ENCODE results near the gene DDX41. TPM values are rescaled to one million over a fixed set of nuclear protein-coding genes. Genes with fewer than 3 reads are reported as not detected.

DDX41 gene
- total RNA-seq, 1 experiment from 2014 or later, result 133 TPM

- Histone ChIP-seq H3K79me2 (ENCODE audit: insufficient read depth, low read length) (peaks cover 26% of the 10 kb centered on the region; the same call in 1 of the 2 replicates), H3K23me2 (ENCODE audit: insufficient read length, low read depth, low read length, poor library complexity, severe bottlenecking) (peaks cover 4% of the 10 kb centered on the region), H3K27ac (ENCODE audit: insufficient read length, low read depth, low read length) (no peak overlapping the region), H3K9ac (ENCODE audit: extremely low read depth, insufficient read length, low read length) (peak overlapping the region; percentile 85), H3K27me3 (ENCODE audit: insufficient read depth, low read length) (no peaks in the 10 kb centered on the region), H3K4ac (ENCODE audit: low read depth, low read length) (peak overlapping the region; percentile 8; the same call in 1 of the 2 replicates), H2AFZ (ENCODE audit: low read length) (no peak overlapping the region), H3K23ac (ENCODE audit: insufficient read length, low read depth, low read length) (no peak overlapping the region), H2BK12ac (ENCODE audit: insufficient read length, low read depth, low read length) (no peak overlapping the region), H3K79me1 (ENCODE audit: insufficient read depth, low read depth, low read length, poor library complexity, severe bottlenecking) (peaks cover 10% of the 10 kb centered on the region), H4K20me1 (ENCODE audit: control insufficient read depth, insufficient read depth, insufficient read length) (no peaks in the 10 kb centered on the region), H4K91ac (ENCODE audit: insufficient read length, low read depth, low read length) (peak overlapping the region; percentile 18), H3K14ac (ENCODE audit: insufficient read depth, low read length) (peak overlapping the region; percentile 97), H3K18ac (ENCODE audit: insufficient read length, low read depth, low read length) (peak overlapping the region; percentile 95), H4K8ac (replicated peaks; ENCODE audit: insufficient read length, low read depth, low read length) (no peak overlapping the region), H2AK5ac (ENCODE audit: insufficient read length, low read length) (no peak overlapping the region), H2BK120ac (ENCODE audit: low read depth, low read length, poor library complexity, severe bottlenecking) (no peak overlapping the region), H3K4me2 (ENCODE audit: insufficient read depth, insufficient read length, low read length) (peak overlapping the region; percentile 55), H3K56ac (ENCODE audit: insufficient read length, low read depth, low read length) (no peak overlapping the region), H2BK20ac (ENCODE audit: low read depth, low read length, poor library complexity, severe bottlenecking) (no peak overlapping the region), H3T11ph (ENCODE audit: low read length) (no peak overlapping the region), H4K5ac (ENCODE audit: insufficient read length, low read depth, low read length) (no peak overlapping the region), H2BK15ac (ENCODE audit: low read depth, low read length) (no peak overlapping the region), H3K9me3 (ENCODE audit: control insufficient read depth, low read depth, low read length) (no peaks in the 10 kb centered on the region), H3K4me1 (ENCODE audit: insufficient read depth, low read length) (peaks cover 24% of the 10 kb centered on the region; the same call in 1 of the 2 replicates), H2BK5ac (ENCODE audit: insufficient read length, low read length) (no peak overlapping the region)
- Mint-ChIP-seq H3K9me3 (no peaks in the 10 kb centered on the region), H3K27me3 (ENCODE audit: low read depth) (no peaks in the 10 kb centered on the region; the same call in 1 of the 2 replicates), H3K4me1 (peaks cover 44 to 67% of the 10 kb centered on the region in 2 experiments), H3K4me3 (peak overlapping the region; percentile 83 to 89), H3K36me3 (ENCODE audit: insufficient read depth in 1 of 3, low read depth in 3 of 3) (peaks cover 26 to 43% (median 41%) of the 10 kb centered on the region in 3 experiments), H3K27ac (peak overlapping the region in 2 of 3 experiments; percentile 89 to 92; a peak in 3 of 7 replicates)
- DNase-seq, result no peak
- whole genome bisulfite sequencing (ENCODE audit: extremely low coverage, insufficient read length, low lambda C conversion rate), result no CpG with 5 or more reads among the region's 93 CpGs
- TF ChIP-seq CTCF (conservative IDR thresholded peaks at IDR 0.05), result no peak
These were observed 44.0 kb downstream of the DDX41 start for GRCh38 chr5:177472460-177473442.

Measured in H9 (cell line).